HEK293 (cell line): ENCODE results near the gene EFCAB14.

Experiments used
- CTCF ChIA-PET: fragments of 350-600 bp; formaldehyde crosslinking; extraction: SDS; loops from one replicate; lab custom pipeline; 2021; ENCODE audit warnings: antibody characterized with exemption; lab: Yijun Ruan, JAX
- POLR2A ChIA-PET: fragments of 300-600 bp; formaldehyde crosslinking; extraction: SDS; loops from one replicate; lab custom pipeline; 2020; ENCODE audit warnings: antibody characterized with exemption, inconsistent platforms; lab: Yijun Ruan, JAX
- H3K27ac ChIP-seq: fragments of 200-500 bp; sonication (Bioruptor generic); 2 replicates; pipeline ENCODE4 v1.5.1; 2014; ENCODE audit warnings: low read depth, low read length, control low read depth, inconsistent platforms; ENCODE audit errors: extremely low read depth
- H3K36me3 ChIP-seq, 2 experiments: fragments of 200-500 bp in 1 of 2; sonication (Bioruptor generic) in 1 of 2; 1 replicate in 1 of 2; 2 replicates in 1 of 2; pipeline ENCODE4 v1.5.1; 2014 to 2017; ENCODE audit warnings: inconsistent platforms in 2 of 2, low read length in 2 of 2; ENCODE audit not compliant: control insufficient read depth in 2 of 2, insufficient read depth in 1 of 2
- H3K4me1 ChIP-seq: fragments of 200-500 bp; sonication (Bioruptor generic); 2 replicates; pipeline ENCODE4 v1.5.1; 2014; ENCODE audit warnings: mild to moderate bottlenecking, low read length, inconsistent platforms; ENCODE audit not compliant: control insufficient read depth, insufficient read depth
- H3K4me3 ChIP-seq: 2 replicates; pipeline ENCODE4 v1.5.1; 2011; ENCODE audit warnings: low read depth, mild to moderate bottlenecking, control low read depth, low read length, moderate library complexity
- H3K9me3 ChIP-seq: fragments of 200-500 bp; sonication (Bioruptor generic); 2 replicates; pipeline ENCODE4 v1.5.1; 2014; ENCODE audit warnings: low read depth, low read length, inconsistent platforms; ENCODE audit not compliant: control insufficient read depth, insufficient read depth
- ATF2 ChIP-seq: fragments of 450-650 bp; formaldehyde crosslinking; IDR thresholded peaks from 2 replicates; pipeline ENCODE4 v1.5.1; 2016; ENCODE audit warnings: missing biosample characterization, missing genetic modification characterization, low read depth
- GLIS1 ChIP-seq: fragments of 450-650 bp; formaldehyde crosslinking; IDR thresholded peaks from 2 replicates; pipeline ENCODE4 v1.5.1; 2016; ENCODE audit warnings: missing biosample characterization, missing genetic modification characterization
- INSM2 ChIP-seq: fragments of 450-650 bp; formaldehyde crosslinking; IDR thresholded peaks from 2 replicates; pipeline ENCODE4 v1.5.1; 2016; ENCODE audit warnings: missing biosample characterization, missing genetic modification characterization
- OVOL3 ChIP-seq: fragments of 450-650 bp; formaldehyde crosslinking; IDR thresholded peaks from 2 replicates; pipeline ENCODE4 v1.5.1; 2016; ENCODE audit warnings: missing biosample characterization, missing genetic modification characterization
- SP3 ChIP-seq: fragments of 450-650 bp; formaldehyde crosslinking; IDR thresholded peaks from 2 replicates; pipeline ENCODE4 v1.5.1; 2016; ENCODE audit warnings: missing biosample characterization, missing genetic modification characterization
- SP7 ChIP-seq: fragments of 450-650 bp; formaldehyde crosslinking; IDR thresholded peaks from 2 replicates; pipeline ENCODE4 v1.5.1; 2016; ENCODE audit warnings: missing biosample characterization, missing genetic modification characterization
- YY1 ChIP-seq: fragments of 450-650 bp; formaldehyde crosslinking; IDR thresholded peaks from 2 replicates; pipeline ENCODE4 v1.5.1; 2018; ENCODE audit warnings: missing biosample characterization, missing genetic modification characterization
- ZBTB8A ChIP-seq: fragments of 450-650 bp; formaldehyde crosslinking; IDR thresholded peaks from 2 replicates; pipeline ENCODE4 v1.5.1; 2016; ENCODE audit warnings: missing biosample characterization, missing genetic modification characterization
- ZEB2 ChIP-seq: fragments of 450-650 bp; formaldehyde crosslinking; IDR thresholded peaks from 2 replicates; pipeline ENCODE4 v1.5.1; 2016; ENCODE audit warnings: missing biosample characterization, missing genetic modification characterization
- ZFP3 ChIP-seq: fragments of 450-650 bp; formaldehyde crosslinking; IDR thresholded peaks from 2 replicates; pipeline ENCODE4 v1.5.1; 2016; ENCODE audit warnings: low read depth, missing biosample characterization, missing genetic modification characterization
- ZFP37 ChIP-seq: fragments of 450-650 bp; formaldehyde crosslinking; IDR thresholded peaks from 2 replicates; pipeline ENCODE4 v1.5.1; 2016; ENCODE audit warnings: missing biosample characterization, missing genetic modification characterization
- ZNF121 ChIP-seq: fragments of 450-650 bp; formaldehyde crosslinking; IDR thresholded peaks from 2 replicates; pipeline ENCODE4 v1.5.1; 2016; ENCODE audit warnings: missing biosample characterization, missing genetic modification characterization
- ZNF146 ChIP-seq: fragments of 450-650 bp; formaldehyde crosslinking; IDR thresholded peaks from 2 replicates; pipeline ENCODE4 v1.5.1; 2016; ENCODE audit warnings: missing biosample characterization, missing genetic modification characterization
- ZNF155 ChIP-seq: fragments of 450-650 bp; formaldehyde crosslinking; IDR thresholded peaks from 2 replicates; pipeline ENCODE4 v1.5.1; 2016; ENCODE audit warnings: missing biosample characterization, missing genetic modification characterization
- ZNF221 ChIP-seq: fragments of 450-650 bp; formaldehyde crosslinking; IDR thresholded peaks from 2 replicates; pipeline ENCODE4 v1.5.1; 2017; ENCODE audit warnings: missing biosample characterization, missing genetic modification characterization, borderline replicate concordance
- ZNF24 ChIP-seq: fragments of 450-650 bp; formaldehyde crosslinking; IDR thresholded peaks from 2 replicates; pipeline ENCODE4 v1.5.1; 2016; ENCODE audit warnings: missing biosample characterization, missing genetic modification characterization
- ZNF394 ChIP-seq: fragments of 450-650 bp; formaldehyde crosslinking; IDR thresholded peaks from 2 replicates; pipeline ENCODE4 v1.5.1; 2016; ENCODE audit warnings: missing biosample characterization, missing genetic modification characterization, mild to moderate bottlenecking, moderate library complexity, borderline replicate concordance
- ZNF426 ChIP-seq: fragments of 450-650 bp; formaldehyde crosslinking; IDR thresholded peaks from 2 replicates; pipeline ENCODE4 v1.5.1; 2017; ENCODE audit warnings: missing biosample characterization, missing genetic modification characterization, mild to moderate bottlenecking, inconsistent platforms, moderate library complexity
- ZNF48 ChIP-seq: fragments of 450-650 bp; formaldehyde crosslinking; IDR thresholded peaks from 2 replicates; pipeline ENCODE4 v1.5.1; 2016; ENCODE audit warnings: missing biosample characterization, missing genetic modification characterization
- ZNF501 ChIP-seq: fragments of 450-650 bp; formaldehyde crosslinking; IDR thresholded peaks from 2 replicates; pipeline ENCODE4 v1.5.1; 2016; ENCODE audit warnings: missing biosample characterization, missing genetic modification characterization
- ZNF549 ChIP-seq: fragments of 450-650 bp; IDR thresholded peaks from 2 replicates; pipeline ENCODE4 v1.5.1; 2018; ENCODE audit warnings: missing biosample characterization, missing genetic modification characterization, mild to moderate bottlenecking, inconsistent platforms, moderate library complexity
- ZNF580 ChIP-seq: fragments of 450-650 bp; formaldehyde crosslinking; IDR thresholded peaks from 2 replicates; pipeline ENCODE4 v1.5.1; 2016; ENCODE audit warnings: missing biosample characterization, missing genetic modification characterization
- ZNF624 ChIP-seq: fragments of 450-650 bp; formaldehyde crosslinking; IDR thresholded peaks from 2 replicates; pipeline ENCODE4 v1.5.1; 2017; ENCODE audit warnings: missing biosample characterization, missing genetic modification characterization
- ZNF670 ChIP-seq: fragments of 450-650 bp; formaldehyde crosslinking; IDR thresholded peaks from 2 replicates; pipeline ENCODE4 v1.5.1; 2016; ENCODE audit warnings: missing biosample characterization, missing genetic modification characterization, low read depth
- ZNF76 ChIP-seq: fragments of 450-650 bp; formaldehyde crosslinking; IDR thresholded peaks from 2 replicates; pipeline ENCODE4; 2016; ENCODE audit warnings: low read depth, missing biosample characterization, missing genetic modification characterization, borderline replicate concordance
- ZNF791 ChIP-seq: fragments of 450-650 bp; formaldehyde crosslinking; IDR thresholded peaks from 2 replicates; pipeline ENCODE4 v1.5.1; 2016; ENCODE audit warnings: missing biosample characterization, missing genetic modification characterization
- ZSCAN23 ChIP-seq: fragments of 450-650 bp; formaldehyde crosslinking; IDR thresholded peaks from 2 replicates; pipeline ENCODE4 v1.5.1; 2016; ENCODE audit warnings: missing biosample characterization, missing genetic modification characterization
- ZSCAN30 ChIP-seq: fragments of 450-650 bp; IDR thresholded peaks from 2 replicates; pipeline ENCODE4 v1.5.1; 2018; ENCODE audit warnings: missing biosample characterization, mild to moderate bottlenecking, missing genetic modification characterization, moderate library complexity
- ZXDB ChIP-seq: fragments of 450-650 bp; formaldehyde crosslinking; IDR thresholded peaks from 2 replicates; pipeline ENCODE4 v1.5.1; 2016; ENCODE audit warnings: missing biosample characterization, missing genetic modification characterization

EFCAB14 gene

GRCh38 chr1:46646331-46646730 is 72.6 kb downstream of the EFCAB14 start:
- H3K9me3 ChIP-seq = no peaks in the 10 kb centered on the region
- TF ChIP-seq ZNF155 (tag by site-specific recombination) (no peak), ZNF670 (tag by site-specific recombination) (no peak), ZNF146 (tag by site-specific recombination) (no peak), ZFP3 (tag by site-specific recombination) (no peak)
- peaks cover 20 to 67% of the 10 kb centered on the region in 2 experiments for H3K36me3 ChIP-seq
- ChIA-PET POLR2A (no interaction called here), CTCF (interaction anchor here (0.6 kb wide), 1 partner anchor 101 kb away, joined by 3 read pairs; no protein-coding TSS in a partner anchor)
- peaks cover 5% of the 10 kb centered on the region for H3K4me1 ChIP-seq
- H3K4me3 ChIP-seq = no peak overlapping the region
- no peak overlapping the region for H3K27ac ChIP-seq

GRCh38 chr1:46645815-46646214 is 73.1 kb downstream of the EFCAB14 start:
- POLR2A ChIA-PET = no interaction called here
- no peaks in the 10 kb centered on the region for H3K9me3 ChIP-seq
- H3K4me1 ChIP-seq = peaks cover 5% of the 10 kb centered on the region
- H3K36me3 ChIP-seq = peaks cover 20 to 71% of the 10 kb centered on the region in 2 experiments
- H3K4me3 ChIP-seq = no peak overlapping the region
- H3K27ac ChIP-seq = no peak overlapping the region
- TF ChIP-seq ZNF48 (tag by site-specific recombination) (no peak), ZNF501 (tag by site-specific recombination) (no peak), ZNF624 (tag by site-specific recombination) (no peak), ZSCAN30 (no peak), ZNF121 (tag by site-specific recombination) (peak; percentile 96), ZFP37 (no peak)
- CTCF ChIA-PET = interaction anchor here (0.6 kb wide), 1 partner anchor 101 kb away, joined by 3 read pairs; no protein-coding TSS in a partner anchor

- Histone ChIP-seq H3K4me1 (peaks cover 5% of the 10 kb centered on the region), H3K4me3 (no peak overlapping the region), H3K36me3 (peaks cover 3 to 60% of the 10 kb centered on the region in 2 experiments; a peak in 2 of 3 replicates), H3K9me3 (no peaks in the 10 kb centered on the region), H3K27ac (no peak overlapping the region)
- POLR2A ChIA-PET = interaction anchor here (0.5 to 1.8 kb wide), 3 partner anchors 35 to 374 kb away, joined by 3 to 7 read pairs (median 3); partner anchors contain the start of gene MKNK1
- CTCF ChIA-PET = interaction anchor here (0.8 kb wide), 1 partner anchor 39 kb away, joined by 3 read pairs; the partner anchor contains the start of gene MKNK1
- 0 out of 2 replicates have a peak, but pooled peaks have one; percentile 25 for TF ChIP-seq ZNF76 (tag by site-specific recombination)
- peak; percentile 90 for TF ChIP-seq ZEB2 (tag by site-specific recombination)
- peak; percentile 90 for TF ChIP-seq ZXDB (tag by site-specific recombination)
- TF ChIP-seq YY1 = peak; percentile 69
- TF ChIP-seq GLIS1 = peak; percentile 76
- TF ChIP-seq ZSCAN23 (tag by site-specific recombination) = no peak
- no peak for TF ChIP-seq SP3
- no peak for TF ChIP-seq ZNF549 (tag by site-specific recombination)
- peak; percentile 93 for TF ChIP-seq SP7 (tag by site-specific recombination)
- no peak for TF ChIP-seq ZNF426 (tag by site-specific recombination)
- TF ChIP-seq ZNF24 = peak; percentile 82
- TF ChIP-seq ZNF221 (tag by site-specific recombination) = 0 out of 2 replicates have a peak, but pooled peaks have one; percentile 35
- TF ChIP-seq ZNF580 = peak; percentile 93
- TF ChIP-seq ZNF791 = no peak
- peak; percentile 34; the same call in 1 of the 2 replicates for TF ChIP-seq ZBTB8A (tag by site-specific recombination)
- peak; percentile 22; the same call in 1 of the 2 replicates for TF ChIP-seq ZNF394
- TF ChIP-seq INSM2 (tag by site-specific recombination) = peak; percentile 82
- peak; percentile 91 for TF ChIP-seq OVOL3 (tag by site-specific recombination)
- TF ChIP-seq ATF2 (tag by site-specific recombination) = no peak
Measured at GRCh38 chr1:46643368-46643775, 75.5 kb downstream of the EFCAB14 start.
